GM21390 (cell line): ENCODE data around the gene OVOL1.

ENCODE experiments used
- ATAC-seq: cut with Tn5 transposase; IDR thresholded peaks from one replicate; pipeline ENCODE4 v1.9.1; 2021; ENCODE audit not compliant: unreplicated experiment

OVOL1 gene

DNA sequence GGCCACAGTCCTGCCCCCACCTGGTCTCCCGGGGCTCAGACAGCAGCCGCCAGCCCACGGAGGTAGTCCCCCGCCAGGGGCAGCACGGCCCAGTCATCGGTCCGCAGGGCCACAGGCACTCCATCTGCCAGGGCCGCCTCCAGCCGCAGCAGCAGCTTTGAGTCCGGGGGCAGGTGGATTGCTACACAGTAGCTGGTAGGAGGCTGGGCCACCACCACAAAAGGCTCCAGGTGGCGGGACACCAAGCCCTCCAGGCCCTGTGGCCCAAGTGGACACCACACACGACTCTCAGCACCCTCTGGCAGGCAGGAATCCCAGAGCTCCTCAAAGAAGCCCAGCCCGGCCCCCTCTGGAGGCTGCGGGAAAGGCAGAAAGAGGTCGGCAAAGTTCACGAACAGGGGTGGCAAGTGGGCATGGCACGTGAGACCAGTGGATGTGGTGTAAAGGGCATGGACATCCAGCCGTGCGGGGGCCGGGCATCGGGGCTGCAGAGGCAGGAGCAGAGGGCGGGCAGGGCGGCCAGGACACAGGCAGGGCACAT lies 9.0 kb upstream of the OVOL1 start:
- no peak for ATAC-seq

DNA sequence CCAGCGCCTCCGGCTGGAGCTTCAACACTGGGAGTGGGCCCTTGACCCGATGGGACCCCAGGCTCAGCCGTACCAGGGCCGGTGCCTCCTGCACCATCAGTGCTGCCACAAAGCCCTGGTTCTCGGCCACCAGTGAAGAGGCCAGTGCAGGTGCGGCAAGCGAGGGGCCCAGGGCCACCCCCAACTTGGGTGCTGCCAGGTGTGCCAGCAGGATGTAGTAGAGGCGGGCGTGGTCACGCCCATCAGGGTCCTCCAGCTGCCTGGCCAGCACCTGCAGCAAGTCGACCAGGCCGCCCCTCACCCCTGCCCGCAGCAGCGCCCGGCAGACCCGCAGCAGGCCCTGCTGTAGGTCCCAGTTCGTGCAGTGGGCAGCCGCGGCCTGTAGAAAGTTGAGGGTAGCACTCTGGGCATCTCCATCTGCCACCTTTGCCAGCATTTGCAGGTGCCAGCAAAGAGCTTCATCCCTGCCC lies 8.4 kb upstream of the OVOL1 start:
- ATAC-seq: no peak

DNA sequence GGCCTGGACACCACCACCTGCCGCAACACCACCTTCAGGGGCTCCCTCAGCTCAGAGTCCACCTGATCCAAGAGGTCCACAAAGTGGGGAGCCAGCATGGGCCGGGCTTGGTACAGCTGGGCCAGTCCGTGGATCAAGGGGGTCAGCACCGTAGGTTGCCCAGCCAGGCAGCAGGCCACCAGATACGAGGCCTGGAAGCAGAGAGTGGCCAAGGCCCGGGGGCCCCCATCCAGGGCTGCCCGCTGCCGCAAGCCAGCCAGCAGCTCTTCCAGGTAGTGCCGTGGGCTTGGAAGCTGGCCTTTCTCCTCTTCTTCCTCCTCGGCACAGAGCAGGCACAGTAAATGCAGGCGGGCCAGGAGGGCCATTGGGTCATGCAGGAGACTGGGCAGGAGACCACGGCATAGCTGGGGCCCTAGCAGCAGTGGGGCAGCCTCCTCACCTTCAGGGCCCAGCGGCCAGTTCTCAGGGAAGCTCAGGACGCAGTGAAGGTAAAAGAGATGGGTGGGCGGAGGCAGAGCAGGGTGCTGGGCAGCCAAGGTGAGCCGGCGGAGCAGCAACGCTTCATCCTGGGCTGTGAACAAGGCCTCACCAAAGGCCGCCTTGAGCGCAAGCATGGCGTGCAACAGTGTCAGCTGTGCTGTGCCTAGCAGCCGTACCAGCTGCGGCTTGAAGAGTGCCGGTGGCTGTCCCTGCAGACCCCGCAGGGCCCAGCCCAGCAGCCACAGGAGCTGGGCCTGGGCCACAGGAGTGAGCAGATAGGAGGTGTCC lies 7.8 kb upstream of the OVOL1 start:
- ATAC-seq: no peak

DNA sequence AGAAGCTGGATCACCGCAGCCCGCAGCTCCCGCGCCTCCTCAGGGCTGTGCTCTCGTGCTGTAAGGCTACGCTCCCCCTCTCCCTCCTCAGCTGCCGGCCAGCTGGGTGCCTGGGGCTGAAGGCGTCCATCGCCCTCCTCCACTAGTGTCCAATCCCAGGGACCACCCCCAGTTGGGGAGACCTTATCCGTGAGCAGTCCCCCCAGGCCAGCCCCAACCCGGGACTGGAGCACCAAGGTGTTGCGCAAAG lies 7.3 kb upstream of the OVOL1 start:
- ATAC-seq: no peak

DNA sequence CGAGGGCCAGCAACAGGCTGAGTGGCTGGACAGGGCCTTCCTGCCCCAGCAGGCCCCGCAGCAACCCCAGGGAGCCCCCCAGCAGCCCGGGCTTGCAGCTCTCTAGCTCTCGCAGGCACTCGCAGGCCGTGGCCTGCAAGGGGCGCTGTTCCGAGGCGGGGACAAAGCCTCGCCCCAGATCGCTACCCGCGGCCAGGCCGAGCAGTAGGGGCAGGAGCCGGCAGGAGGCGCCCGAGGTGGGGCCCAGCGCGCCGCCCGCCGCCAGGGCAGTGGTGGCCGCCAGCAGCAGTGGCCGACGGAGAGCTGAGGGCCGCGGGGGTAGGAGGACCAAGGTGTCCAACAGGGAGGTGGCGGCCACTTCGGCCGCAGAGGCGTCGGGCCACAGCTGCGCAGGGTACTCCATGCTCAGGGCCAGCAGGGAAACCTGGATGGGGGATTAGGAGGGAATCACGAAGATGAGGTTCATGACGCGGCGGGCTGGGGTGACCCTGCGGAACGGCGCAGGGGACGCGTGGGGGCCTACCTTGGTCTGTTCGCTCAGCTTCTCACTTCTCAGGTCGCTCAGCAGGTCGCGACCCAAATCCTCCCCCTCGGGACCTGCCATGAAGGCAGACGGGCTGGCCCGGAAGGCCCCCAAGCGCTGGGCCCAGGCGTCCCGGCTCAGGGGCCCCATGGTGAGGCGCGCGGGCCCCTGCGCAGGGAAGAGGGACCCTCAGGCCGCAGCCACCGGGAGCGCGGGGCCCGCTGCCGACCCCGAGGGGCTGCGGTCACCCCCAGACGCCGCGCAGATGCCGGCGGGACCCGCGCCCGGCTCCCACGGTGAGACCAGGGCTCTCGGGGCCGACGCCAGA lies 6.7 kb upstream of the OVOL1 start:
- peak; percentile 57 for ATAC-seq

DNA sequence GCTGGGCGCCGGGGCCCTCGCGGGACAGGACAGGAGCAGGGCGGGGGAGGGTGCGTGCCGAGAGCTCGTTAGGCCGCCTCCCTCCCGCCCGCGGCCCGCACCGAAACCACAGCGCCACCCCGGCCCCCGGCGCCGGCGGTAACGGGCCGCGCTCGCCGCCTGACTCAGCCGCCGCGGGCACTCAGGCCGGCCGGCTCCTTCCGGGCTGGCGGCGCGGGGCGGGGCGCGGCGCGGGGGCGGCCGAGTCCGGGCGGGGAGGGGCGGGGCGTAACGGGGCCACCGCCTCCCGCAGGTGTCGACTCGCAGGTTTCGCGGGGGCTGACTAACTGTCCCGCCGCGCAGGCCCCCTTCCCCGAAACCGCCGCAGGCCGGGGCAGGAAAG lies 6.1 kb upstream of the OVOL1 start, which contains the start of gene AP5B1:
TSS of gene AP5B1 (minus strand) at position 207 of the 382 bp plus-strand sequence. CDS start 385 bp downstream, outside the sequence.
- ATAC-seq: peak; percentile 53

DNA sequence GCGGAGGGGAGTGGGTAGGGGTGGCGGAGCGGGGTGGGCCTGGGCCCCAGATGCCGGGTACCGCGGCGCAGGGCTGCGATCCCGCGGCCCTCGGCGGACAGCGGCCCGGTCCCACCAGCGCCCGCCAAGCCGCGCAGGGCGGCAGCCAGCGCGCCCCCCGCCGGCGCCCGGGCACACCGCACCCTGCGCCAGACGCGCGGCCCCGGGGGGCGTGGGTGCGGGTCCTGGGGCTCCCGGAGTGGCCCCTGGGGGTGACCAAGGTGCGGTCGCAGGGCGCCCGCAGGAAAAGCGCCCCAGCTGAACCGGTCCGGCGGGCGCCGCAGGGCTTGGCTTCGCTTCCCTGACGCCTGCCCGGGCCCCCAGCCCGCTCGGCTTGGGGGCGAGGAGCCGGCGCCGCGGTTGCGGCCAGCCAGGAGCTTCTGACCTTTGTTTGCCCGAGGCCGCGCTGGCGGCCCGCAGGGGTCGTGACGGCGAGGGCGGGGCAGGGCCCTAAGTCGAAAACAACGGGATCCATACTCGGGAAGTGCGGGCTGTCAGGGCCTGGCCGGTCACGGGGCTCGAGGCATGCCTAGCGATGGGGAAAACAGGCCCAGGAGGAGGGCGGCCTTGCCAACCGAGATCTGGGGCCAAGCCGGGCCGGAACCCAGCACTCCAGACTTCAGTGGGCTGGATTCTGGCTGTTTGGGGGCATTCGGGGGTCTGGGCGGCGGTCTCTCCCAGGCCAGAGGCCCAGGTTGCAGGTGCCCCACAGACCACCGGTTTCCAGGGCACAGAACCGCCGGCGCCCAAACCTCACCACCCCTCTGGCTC lies 5.5 kb upstream of the OVOL1 start:
- ATAC-seq: peak; percentile 33

DNA sequence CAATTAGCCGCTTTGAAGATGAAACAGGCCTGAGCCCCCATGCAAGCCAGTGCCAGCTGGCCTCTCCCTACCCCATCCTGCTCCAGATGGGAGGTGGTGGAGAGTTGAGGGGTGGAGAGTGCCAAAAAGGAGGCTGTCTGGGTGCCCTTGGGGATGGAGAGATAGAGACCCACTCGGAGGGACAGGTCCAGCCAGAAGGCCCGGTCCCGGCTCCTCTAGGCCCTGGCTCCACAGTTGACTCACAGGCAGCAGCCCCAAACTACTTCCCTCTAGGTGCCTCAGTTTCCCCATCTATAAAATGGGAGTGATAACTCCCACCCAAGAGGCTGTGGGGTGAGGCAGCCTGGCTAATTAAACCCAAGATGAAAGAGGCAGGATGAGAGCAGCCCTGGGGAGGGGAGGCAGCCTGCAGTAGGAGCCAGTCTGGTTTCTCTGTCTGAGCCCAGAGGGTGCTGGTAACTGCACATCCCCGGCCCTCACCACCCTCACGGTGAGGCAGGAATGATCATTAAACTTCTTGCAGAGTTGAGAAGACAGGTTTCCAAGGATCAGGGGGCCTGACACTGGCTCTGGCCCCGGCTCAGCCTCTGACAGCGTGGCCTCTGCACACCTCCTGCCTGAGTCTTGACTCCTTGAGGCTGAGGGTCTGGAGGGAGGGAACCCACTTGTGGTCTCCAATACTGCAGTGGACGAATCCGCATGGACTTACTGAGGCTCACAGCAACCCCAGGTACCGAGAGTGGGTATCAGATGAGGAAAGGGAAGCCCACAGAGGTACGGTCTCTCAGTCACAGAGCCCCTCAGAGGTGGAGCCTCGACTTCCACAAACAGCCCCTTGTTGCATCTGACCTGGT lies 4.7 kb upstream of the OVOL1 start:
- no peak for ATAC-seq

DNA sequence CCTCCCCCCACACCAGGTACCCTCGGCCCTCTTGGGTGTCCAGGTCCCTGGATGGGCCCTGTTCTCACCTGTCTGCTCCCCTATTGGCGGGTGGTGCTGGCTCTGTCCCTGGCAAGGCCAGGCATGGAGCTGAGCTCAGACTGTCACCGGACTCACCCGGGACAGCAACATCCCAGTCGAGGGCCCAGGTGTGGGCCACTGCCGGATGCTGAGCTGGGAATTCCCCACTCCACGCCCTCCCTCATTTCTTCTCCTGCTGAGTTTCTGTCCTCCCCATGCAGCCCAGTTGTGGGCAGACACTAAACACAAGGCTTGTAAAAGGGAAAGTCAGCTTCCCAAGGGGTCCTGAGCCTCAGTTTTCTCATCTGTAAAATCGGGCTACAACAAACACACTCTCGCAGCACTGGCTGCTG lies 4.0 kb upstream of the OVOL1 start:
- ATAC-seq: no peak

DNA sequence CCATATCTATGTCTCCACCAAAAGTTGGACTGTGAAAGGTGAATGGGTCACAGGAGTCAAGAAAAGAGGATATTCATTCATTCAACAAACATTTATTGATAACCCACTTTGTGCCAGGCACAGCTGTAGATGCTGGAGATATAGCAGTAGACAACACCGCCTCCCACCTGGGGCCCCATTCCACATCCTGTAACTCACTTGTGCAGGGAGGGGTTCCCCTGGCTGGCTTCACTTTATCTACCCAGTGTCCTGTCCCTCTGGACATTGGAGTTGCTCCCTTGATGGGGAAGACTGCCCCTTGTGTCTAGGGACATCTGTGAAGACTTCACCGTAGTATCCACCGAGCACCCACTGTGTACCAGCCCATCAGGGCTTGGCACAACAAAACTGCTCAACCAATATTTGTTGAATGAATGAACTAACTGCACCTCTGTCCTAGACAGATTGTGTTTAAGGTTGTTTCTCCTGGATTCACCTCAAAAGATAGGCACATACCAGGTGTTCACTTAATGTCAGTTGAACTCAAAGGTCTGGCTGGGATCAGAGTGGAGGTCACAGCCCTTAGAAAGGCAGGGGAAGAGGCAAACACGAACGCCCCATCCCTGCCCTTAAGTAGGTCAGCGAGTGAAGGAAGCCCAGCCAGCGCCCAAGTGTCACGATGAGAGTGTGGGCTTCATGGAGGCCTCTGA lies 1.4 kb upstream of the OVOL1 start:
- no peak for ATAC-seq

DNA sequence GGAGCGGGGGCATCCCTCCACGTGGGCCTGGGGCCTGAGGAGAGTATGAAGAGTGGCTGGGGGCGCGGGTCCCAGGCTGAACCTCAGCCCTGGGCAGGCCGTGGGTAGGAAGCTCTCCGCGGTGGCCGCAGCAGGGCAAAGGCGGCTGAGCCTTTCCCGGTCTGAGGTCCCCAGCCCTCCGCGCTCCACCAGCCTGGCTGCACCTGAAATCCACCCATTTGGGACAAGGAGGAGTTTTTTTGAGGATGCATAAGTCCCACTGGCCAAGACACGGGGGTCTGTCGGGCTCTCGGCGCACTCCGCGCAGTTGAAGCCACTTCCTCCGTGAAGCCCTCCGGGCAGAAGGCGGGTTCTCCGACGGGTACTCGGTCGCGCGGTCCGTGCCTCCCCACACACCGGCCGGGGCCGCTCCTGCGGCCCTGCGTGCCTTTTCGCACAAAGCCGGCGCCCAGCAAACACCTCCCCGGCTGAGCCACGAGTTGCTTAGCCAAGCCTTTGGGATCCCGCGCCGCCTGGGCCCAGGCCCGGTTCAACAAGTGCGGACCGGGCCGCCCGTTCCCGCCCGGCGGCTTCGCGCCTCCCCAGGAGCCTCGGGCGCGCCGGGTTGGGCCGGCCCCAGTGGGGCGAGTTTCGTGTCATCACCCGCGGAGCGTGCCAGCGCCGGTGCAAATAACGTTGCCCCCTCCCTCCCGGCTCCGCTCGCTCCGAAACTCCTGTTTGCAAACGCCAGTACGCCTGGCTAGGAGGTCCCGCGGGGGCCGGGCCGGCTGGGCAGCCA lies 666 bp upstream of the OVOL1 start:
- no peak for ATAC-seq

DNA sequence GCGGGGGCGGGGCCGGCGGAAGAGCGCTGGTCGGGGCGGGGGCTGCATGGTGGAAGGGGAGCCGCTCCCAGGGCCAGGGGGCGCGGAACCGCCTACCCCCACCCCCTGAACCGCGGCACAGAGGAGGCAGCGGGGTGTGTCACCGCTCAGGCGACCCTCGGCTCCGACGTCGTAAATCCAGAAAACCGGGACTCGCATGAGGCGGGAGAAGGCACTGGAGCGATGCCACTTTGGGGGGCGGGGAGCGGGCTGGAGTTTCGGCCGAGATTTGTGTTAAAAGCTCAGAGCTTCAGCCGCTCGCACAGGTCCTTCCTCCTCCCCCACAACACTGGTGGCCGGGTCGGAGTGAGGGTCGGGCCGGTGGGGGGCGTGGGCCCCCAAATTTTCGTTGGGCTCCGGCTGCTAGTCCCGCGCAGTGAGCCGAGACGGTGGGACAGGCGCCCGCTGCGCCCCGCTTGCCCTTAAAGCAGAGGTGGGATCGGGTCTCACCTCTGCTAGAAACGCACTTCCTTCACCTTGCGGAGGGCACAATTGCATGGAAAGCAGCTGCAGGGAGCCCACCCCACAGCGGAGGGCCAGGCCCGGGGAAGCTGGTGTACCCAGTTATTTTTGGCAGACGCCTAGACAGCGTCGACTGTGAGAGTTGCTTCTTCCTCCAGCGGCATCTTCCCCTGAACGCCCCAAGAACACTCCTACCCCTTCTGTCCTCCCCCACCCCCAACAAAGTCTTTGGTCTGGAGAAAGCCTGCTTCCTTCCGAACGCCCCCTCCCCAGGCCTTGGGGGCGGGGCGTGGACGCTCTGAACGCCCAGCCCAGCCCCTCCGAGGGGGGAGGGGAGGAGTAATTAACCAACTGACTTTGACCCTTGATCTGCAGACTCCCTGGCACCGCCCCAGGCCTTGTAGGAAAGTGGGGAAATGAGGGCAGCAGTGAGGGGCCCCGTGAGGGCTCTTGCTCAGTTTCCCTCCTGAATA lies 1.1 kb downstream of the OVOL1 start:
- ATAC-seq: no peak

DNA sequence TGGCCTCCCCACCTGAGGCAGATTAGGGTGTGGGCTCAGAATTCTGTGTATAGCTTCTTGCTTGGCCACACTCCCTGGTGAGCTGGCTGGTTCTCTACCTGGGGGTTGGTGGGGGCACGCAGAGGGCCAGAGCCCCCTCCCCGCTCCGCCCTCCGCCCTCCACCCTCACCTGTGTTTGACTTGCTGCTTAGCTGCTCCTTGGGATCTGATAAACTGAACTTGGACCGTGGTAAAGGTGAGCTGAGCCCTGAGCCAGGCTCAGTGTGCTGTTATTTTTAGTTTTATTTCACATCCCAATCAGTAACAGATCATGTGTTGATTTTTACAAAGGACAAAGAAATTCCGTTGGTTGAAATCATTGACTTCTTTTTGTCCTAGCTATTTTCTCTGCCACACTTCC lies 2.0 kb downstream of the OVOL1 start:
- ATAC-seq: no peak

DNA sequence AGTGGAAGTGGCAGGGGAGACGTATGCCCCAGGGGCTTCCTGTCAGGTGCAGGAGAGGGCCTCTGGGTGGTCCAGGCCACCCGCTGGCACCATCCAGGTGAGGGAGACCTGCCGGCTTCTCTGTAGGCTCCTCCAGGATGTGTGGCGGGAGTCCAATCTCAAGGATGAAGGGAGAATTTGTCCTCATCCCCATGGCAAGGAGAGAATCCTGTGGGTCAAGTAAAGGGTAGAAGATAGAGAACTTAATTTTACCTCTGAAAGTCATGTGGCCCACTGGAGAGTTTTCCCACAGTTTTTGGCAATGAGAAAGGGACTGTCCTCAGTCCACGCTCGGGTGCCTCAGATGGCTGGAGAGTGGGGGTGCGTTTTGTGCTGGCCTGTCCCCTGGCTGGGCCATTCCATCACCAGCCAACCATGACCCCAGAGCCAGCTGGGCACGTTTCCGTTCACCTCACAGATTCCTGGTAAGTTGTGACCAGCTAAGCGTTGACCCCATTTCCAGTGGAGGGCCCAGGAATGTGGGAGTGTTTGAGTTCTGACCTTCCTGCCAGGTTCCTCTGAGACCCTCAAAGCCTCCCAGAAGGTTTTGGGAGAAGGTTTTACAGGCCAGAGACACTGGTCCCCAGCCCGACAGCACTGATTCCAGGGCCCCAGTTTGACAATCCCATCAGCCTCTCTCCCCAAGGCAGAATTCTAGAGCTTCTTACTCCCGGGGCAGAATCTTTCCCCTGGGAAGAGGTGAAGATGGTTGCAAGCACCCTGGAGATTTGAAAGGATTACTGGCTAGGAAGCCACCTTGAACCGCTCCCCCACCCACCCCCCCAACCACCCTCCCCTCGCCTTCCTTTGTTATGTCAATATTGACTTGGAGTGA lies 2.6 kb downstream of the OVOL1 start:
- ATAC-seq: no peak

DNA sequence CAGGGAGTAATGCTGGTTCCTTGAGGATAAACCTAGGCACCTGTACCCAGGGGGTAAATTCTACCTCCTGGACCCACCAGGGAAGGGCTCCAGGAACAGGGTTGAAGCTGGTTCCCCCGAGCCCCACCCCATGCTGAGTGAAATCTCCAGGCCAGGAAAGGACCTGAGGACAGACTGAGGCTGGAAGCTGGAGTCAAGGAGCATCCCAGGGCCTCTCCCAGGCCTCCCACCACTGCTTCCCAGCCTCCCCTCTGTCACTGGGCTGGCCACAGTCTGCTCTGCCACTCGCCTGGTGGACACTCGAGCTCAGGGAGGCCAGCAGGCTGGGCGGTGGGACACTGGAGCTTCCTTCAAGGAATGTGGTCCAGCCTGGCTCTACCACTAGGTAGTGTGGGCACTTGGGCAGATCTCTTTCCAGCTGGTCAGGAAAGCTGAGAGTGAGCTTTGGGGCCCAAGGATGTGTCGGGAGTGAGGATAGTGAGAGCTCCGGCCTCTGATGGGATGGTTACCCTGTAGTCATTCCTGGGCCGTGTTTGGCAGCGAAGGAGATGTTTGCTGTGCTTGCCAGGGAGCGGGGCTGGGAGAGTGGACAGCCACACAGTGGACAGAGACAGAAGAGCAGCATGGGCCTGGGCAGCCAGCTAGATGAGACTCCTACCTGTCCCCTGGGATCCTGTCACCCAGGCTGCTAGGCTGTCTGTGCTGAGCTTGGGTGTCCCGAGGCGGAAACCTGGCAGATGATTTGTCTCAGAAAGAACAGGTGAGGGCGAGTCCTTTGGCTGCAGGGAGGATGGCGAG lies 3.4 kb downstream of the OVOL1 start:
- no peak for ATAC-seq
